Measurements from ENCODE around the gene C1orf94.

DNA sequence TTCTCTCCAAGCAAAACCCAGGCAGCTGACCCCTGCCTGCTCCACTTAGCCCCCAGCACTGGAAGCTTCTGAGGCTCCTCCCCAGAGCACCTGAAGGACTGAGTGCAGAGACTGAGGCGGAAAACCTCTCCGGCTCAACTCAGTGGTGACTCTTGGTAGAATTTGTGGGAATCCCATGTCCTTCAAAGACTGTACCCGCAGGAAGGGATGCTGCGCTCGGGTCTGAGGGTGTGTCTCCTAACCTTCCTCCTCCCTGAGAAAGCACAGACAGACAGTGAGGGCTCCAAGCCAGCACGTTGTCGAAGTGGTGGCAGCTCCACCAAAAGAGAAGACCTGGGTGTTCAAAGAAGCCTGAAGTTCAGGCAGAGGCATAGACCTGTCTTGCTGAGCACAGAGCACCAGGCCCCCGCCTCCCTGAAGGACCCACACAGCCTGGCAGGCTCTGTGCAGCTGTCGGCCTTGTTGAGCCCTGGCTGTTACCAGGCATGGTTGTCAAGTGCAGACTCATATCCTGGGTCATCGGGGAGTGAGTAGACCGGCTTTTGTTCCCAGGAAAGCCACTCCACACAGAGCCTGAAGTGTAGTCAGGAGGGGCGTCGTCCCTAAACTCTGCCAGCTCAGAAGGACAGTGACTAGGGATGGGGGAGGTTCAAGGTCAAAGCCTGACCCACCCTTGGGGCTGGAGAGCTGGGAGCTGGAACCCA is 48.4 kb upstream of the C1orf94 start:
- TF ChIP-seq, protein P1, sequence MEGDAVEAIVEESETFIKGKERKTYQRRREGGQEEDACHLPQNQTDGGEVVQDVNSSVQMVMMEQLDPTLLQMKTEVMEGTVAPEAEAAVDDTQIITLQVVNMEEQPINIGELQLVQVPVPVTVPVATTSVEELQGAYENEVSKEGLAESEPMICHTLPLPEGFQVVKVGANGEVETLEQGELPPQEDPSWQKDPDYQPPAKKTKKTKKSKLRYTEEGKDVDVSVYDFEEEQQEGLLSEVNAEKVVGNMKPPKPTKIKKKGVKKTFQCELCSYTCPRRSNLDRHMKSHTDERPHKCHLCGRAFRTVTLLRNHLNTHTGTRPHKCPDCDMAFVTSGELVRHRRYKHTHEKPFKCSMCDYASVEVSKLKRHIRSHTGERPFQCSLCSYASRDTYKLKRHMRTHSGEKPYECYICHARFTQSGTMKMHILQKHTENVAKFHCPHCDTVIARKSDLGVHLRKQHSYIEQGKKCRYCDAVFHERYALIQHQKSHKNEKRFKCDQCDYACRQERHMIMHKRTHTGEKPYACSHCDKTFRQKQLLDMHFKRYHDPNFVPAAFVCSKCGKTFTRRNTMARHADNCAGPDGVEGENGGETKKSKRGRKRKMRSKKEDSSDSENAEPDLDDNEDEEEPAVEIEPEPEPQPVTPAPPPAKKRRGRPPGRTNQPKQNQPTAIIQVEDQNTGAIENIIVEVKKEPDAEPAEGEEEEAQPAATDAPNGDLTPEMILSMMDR (IDR thresholded peaks at IDR 0.05; ENCODE audit: insufficient read depth, low read length, poor library complexity, severe bottlenecking) = no peak
- TF ChIP-seq EZH2phosphoT487 (conservative IDR thresholded peaks at IDR 0.05; ENCODE audit: low read length) = no peak
